C4-2B (cell line): ENCODE data around the gene LMF1.

Experiments
- CTCF ChIP-seq: fragments of 450-650 bp; conservative IDR thresholded peaks from 2 replicates; pipeline ENCODE4 v1.5.1; 2017; ENCODE audit warnings: mild to moderate bottlenecking
- ZFX ChIP-seq: fragments of 450-650 bp; IDR thresholded peaks from 2 replicates; pipeline ENCODE4 v1.6.1; 2017

GRCh38 chr16:890217-890616, 80.6 kb downstream of the LMF1 start:
- TF ChIP-seq CTCF, result no peak
- no peak for TF ChIP-seq ZFX
